T-helper 1 cell treated with Interleukin-12 subunit alpha and Interleukin-12 subunit beta and Interleukin-4 antibody, amounts not matched to agents 30 ng/mL and 1 ng/mL, for 36 hours (primary cell): Measurements from ENCODE around the gene FADS6. TPM values are rescaled to one million over a fixed set of nuclear protein-coding genes. Genes with fewer than 3 reads are reported as not detected.
"Not testable (repeated sequence)": the region's sequence is repeated elsewhere in the genome, so short reads cannot be mapped to it uniquely, and the experiment has no call there.

Source experiments
- intact Hi-C: fragments of 100-400 bp; cut with micrococcal nuclease; formaldehyde crosslinking; loops from one replicate; pipeline ENCODE4 v1.15.1; 2024
- total RNA-seq: library from RNA; stranded (reverse); gene quantifications from 2 replicates; pipeline ENCODE4 v1.2.3, GENCODE V29; 2022

FADS6 gene
- total RNA-seq, 1 donor from 2014 or later = not detected

DNA sequence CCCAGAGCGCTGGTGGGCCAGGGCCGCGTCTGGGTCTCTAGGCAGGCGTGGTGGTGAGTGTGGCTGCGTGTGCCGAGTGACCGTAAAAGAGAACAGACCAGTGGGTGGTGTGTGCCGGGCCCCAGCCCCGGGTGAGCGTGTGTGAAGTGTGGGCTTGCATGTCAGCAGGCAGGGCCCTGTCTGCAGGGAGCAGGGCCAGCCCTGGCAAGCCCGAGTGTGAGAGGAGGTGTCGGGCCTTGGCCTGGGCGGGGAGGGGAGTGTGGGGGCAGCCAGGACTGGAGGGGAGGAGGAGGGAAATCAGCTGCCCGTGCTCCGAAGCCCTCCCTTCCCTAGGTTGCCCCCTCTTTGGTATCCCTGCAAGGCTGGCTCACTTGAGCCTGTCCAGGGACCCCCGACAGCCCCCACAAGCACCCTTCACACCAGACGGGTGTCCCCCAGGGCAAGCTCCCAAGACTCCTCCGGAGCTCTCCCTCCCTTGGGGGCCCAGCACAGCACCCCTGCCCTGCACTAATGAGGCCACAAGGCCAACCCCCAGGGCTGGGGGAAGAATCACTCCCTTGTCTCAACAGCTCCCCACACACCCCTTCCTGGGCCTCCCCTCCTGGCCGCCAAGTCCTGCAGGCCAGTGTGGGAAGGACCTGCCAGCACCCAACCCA, 27.7 kb upstream of the FADS6 start:
- intact Hi-C loops = no loop called here

DNA sequence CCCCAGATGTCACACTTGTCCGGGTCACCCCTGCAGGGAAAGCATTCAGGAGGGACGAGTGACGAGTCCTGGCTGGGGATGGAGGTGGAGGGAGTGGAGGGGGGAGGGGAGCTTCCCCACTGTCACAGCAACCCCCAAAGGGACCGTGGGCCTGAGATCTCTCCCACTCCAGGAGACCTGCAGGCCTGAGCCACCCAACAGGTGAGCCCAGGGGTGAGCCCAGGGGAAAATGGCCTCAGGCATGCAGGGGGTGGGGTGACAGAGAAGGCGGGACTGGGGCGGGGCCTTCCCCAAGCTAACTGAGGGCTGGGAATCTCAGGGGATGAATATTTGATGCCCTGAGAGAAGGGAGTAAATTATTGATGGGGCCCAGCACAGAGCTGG, 27.2 kb upstream of the FADS6 start:
- intact Hi-C loops = no loop called here

DNA sequence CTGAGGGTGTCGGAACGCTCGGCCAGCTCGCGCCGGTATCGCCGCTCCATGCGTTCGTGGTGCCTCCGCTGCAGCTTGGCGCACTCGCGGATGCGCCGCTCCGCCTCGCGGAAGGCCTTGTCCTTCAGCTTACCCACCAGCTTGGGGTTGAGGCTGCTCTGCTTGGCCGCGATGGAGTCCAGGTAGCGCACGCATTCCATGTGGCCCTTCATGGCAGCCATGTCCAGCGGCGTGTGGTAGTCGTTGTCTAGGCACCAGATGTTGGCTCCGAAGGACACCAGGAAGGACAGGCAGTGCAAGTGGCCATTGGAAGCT, 26.8 kb upstream of the FADS6 start:
- intact Hi-C loops = no loop called here

DNA sequence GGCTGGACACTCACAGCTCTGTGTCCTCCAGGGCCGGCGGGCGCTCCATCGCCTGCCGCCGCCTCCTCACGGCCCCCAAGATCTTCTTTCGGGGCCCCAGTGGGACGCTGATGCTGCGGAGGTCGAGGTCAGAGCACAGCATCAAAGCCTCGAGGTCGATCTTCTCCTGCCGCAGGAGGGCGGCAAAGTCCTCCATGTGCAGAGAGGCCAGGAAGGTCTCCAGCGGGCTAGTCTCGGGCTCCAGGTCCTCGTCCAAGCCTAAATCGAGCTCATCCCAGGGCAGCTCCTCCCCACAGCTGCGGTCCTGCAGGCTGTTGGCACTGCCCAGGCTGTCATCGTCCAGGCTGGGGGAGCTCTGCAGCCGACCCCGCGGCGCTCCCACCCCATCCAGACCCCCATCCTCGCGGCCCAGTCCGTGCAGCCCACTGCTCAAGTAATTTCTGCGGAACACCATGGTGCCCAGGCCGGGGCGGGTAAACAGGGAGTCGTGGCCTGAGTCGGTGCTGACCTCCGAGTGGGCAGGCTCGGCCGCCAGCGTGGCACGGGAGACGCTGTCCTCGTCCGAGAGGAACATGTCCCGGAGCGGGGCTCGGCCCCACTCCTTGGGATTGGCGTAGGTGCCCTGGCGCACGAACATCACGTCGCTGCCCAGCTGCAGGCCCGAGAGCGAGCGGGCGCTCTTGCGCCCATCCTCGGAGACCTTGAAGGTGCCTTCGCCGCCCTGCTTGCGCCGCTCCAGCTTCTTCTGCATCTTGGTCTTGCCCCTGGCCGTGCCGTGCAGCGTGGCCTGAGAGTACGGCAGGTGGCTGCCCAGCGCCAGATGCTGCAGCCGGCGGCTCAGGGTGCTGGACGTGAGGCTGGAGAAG, 26.2 kb upstream of the FADS6 start:
- intact Hi-C loops = no loop called here

DNA sequence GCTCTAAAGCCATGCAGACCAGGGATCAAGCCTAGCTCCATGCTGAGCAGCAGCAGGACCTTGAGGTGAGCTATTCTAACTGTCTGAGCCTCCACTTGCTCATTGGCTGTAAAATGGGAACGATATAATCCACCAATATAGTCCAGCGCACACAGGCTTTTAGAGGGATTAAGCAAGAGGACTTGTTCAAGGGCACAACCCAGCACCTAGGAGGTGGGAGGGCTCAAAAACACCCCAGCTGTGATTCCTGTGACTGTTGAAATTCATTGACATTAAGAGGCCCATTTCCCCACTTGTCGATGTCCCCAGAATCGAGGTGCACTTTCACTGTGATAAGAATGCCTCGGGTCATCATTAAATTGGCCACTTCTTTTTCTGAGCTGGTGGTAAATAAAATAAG, 25.5 kb upstream of the FADS6 start:
- intact Hi-C loops = no loop called here

DNA sequence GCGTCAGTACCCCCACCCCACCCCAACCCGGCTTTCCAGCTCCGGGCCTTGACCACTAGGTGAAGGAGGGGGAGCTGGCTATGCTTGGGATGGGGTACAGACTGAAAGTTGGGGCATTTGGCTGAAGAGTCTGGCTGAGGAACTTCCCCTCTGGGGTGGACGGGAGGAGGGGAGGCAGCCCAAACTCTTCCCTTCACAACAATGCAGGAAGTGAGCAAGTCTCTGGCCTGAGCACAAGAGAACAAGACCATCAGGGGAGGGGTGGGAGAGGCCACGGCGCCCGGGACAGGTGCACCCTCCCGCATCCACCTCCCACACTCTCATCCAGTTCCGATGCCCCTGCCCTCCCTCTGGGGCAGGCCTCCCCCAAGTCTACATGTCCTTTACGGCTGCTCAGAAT, 24.0 kb upstream of the FADS6 start:
- intact Hi-C loops = no loop called here

DNA sequence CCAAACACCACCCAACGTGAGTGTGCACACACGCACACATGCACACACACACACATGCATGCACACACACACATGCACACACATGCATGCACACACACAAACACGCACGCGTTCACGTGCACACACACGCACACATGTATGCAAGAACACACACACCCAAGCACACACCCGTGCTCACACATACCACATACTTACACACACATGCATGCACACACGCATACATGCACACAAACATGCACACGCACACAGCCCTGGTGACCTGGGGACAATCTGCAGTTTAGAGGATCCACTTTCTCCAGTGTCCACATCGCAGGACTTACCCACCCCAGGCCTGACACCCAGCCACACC, 23.4 kb upstream of the FADS6 start:
- intact Hi-C loops = no loop called here

DNA sequence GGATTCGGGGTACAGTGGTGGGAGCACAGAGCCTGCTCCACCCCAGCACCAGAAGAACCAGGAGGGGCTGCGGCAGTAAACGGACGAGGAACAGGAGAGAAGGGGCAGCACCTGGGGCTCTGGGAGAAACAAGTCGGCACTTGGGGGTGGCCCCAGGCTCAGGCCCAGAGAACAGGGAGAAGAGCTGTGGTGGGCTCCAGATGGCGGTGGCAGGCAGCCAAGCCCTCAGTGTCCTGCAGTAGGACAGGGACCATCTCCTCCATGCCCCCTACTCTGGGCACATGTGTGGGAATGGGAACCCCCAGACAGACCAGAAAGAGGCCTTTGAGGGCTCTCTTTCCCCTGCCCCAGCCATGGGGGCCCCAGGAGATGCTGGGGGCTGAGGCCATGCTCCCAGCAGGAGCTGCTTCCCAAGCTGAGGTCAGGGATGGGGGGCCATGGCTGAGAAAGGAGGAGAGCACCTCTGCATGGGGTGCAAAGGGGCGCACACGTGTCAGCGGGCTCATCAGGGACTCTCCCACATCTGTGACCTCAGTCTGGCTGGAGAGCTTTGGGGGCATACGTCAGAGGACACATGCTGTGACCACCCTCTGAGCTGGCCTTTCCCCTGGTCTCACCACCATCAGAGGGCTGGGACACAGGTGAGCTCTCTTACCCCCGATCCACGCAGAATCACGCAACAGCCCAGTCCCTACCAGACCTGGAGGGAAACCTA, 22.9 kb upstream of the FADS6 start:
- intact Hi-C loops = no loop called here

DNA sequence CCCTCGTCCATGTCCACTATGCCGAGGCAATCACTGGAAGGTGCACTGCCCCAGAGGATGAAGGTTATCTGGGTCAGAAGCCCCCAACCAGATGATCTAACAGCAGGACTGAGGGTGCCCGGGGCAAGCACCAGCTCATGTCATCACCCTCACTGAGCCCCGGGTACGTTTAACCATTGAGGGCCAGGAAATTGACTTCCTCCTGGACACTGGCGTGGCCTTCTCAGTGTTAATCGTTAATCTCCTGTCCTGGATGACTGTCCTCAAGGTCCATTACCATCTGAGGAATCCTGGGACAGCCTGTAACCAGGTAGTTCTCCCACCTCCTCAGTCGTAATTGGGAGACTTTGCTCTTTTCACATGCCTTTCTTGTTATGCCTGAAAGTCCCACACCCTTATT, 18.0 kb upstream of the FADS6 start:
- intact Hi-C loops = not testable (repeated sequence)

DNA sequence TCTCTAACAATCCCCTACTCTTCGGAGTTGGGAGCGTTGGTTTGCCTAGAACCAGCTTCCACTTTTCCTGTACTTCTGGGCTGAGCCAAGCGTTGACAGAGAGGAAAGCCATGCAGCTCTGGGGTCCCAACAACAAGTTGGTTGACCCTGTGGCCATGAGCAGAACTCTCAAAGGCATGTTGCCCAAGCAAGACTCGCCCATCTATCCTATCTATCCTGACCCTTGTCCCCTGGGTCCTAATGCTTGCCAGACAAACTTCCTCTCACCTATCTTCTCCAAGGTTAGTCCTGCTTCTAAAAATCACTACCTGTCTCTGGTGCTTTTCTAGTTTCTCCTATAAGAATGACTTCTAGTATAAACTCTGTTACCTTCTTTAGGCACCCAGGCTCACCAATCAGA, 15.7 kb upstream of the FADS6 start:
- intact Hi-C loops = not testable (repeated sequence)

DNA sequence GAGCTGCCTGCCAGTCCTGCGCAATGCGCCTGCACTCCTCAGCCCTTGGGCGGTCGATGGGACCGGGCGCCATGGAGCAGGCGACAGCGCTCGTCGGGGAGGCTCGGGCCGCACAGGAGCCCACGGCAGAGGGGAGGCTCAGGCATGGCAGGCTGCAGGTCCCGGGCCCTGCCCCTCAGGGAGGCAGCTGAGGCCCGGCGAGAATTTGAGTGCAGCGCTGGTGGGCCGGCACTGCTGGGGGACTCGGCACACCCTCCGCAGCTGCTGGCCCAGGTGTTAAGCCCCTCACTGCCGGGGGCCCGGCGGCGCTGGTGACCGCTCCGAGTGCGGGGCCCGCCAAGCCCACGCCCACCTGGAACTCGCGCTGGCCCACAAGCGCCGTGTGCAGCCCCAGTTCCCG, 13.6 kb upstream of the FADS6 start:
- intact Hi-C loops = no loop called here

DNA sequence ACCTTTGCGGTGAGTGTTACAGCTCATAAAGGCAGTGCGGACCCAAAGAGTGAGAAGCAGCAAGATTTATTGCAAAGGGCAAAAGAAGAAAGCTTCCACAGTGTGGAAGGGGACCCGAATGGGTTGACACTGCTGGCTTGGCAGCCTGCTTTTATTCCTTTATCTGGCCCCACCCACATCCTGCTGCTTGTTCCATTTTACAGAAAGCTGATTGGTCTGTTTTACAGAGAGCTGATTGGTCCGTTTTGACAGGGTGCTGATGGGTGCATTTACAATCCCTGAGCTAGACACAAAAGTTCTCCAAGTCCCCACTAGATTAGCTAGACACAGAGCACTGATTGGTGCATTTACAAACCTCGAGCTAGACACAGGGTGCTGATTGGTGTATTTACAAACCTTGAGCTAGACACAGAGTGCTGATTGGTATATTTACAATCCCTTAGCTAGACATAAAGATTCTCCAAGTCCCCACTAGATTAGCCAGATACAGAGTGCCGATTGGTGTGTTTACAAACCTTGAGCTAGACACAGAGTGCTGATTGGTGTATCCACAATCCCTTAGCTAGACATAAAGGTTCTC, 12.9 kb upstream of the FADS6 start:
- intact Hi-C loops = not testable (repeated sequence)

DNA sequence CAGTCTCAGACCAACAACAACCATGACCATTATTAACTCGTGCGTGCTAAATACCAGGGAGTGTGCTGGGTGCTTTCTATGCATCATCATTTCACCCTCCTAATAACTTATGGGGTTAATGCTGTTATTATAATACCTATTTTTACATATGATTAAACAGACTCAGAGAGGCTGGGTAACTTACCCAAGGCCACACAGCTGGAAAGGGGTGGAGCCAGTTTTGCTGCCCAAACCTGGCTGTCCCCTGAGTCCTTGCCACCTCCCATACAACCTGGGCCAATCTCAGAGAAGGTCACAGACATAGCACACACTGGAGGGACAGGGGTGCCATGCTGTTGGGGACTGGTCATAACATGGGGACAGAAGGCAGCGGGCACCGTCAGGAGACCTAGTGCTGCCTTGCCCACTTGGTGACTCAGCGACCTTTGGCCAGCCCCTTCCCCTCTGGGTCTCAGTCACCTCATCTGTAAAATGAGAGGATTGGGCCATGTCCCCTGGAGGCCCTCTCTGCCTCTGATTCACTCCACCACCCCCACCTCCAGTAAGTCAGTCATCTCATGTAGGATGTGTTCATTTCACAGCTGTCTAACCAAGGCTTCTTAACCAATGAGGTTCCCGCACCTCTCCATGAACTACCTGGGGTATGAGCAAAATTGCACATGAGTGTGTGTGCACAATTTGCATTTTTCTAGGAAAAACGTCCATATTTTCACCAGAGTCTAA, 11.4 kb upstream of the FADS6 start:
- intact Hi-C loops = no loop called here

DNA sequence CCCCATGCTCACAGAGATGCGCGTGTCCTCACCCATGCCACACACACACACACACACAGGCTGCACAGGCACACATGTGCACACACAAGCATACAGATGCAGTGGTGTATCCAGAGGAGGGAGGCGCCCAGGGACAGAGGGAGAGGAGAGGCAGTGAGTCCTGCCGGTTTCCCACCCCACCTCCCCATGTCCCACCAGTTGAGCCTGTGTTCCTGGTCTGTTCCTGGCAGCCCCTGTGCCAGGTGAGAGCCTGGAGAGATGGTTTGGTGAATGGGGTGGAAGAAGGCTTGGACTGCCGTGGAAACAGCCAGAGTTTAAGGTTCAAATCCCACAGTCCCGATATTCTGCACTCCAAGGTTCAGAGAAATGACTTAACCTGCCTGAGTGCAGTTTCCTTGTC, 10.2 kb upstream of the FADS6 start:
- intact Hi-C loops = no loop called here

DNA sequence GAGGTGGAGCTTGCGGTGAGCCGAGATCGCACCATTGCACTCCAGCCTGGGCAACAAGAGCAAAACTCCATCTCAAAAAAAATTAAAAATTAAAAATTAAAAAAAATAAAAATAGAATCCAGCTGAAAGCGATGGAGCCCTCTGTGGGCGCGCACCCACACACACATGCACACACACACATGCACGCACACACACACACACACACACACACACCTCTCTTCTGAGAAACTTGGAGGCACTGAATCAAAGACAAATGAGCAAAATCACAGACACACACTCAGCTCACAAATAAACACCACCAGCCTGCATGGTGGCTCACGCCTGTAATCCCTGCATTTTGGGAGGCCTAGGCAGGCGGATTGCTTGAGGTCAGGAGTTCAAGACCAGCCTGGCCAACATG, 9.6 kb upstream of the FADS6 start:
- intact Hi-C loops = no loop called here

DNA sequence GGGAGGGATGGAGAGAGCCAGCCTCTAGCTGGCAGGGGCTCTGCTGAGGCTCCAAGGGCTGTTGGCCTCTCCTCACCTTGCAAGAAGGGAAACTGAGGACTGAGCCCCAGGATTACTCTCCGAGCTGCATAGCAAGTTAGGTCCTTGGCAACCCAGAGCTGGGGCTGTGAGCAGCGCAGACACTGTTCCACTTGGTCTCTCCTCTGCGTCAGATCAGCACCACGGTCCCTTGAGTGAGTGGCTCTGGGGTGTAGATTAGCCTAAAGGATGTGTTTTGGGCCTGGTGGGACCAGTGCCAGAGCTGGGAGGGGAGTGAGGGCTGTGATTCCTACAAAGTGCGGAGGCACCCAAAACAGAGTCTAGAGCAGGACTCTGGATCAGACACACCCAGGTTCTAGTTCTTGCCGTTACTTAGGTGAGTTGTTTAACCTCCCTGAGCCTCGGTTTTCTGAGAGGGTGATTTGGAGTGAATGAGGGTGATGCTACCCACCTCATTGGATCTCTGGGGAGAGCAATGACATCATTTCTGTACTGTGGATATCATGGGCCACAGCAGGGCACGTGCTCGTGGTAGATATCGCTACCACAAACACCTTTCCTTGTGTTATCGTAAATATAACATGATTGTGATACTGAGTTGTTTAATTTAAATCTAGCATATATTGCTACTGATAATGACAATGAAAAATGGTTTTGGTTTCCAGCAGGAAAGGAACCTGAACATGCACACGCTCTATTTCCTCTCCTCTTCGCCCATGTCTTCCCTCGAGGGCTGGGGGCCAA, 8.1 kb upstream of the FADS6 start:
- intact Hi-C loops = no loop called here

DNA sequence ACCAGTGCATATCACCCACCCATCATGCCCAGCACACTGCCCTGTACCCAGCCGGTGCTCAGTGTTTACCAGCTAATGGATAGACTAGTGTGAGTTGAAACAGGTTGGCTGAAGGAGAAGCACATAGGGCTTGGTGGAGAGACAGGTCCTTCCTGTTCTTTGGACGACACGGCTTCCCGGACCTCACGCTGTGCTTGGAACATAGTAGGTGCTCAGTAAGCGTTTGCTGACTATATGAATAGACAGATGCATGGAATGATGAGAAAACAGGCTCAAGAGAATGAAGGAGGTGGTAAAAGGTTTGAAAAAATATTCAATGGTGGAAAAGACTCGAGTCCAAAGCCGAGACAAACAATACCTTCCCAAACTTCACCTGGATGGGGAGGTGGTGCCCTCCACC, 6.8 kb upstream of the FADS6 start:
- intact Hi-C loops = no loop called here

DNA sequence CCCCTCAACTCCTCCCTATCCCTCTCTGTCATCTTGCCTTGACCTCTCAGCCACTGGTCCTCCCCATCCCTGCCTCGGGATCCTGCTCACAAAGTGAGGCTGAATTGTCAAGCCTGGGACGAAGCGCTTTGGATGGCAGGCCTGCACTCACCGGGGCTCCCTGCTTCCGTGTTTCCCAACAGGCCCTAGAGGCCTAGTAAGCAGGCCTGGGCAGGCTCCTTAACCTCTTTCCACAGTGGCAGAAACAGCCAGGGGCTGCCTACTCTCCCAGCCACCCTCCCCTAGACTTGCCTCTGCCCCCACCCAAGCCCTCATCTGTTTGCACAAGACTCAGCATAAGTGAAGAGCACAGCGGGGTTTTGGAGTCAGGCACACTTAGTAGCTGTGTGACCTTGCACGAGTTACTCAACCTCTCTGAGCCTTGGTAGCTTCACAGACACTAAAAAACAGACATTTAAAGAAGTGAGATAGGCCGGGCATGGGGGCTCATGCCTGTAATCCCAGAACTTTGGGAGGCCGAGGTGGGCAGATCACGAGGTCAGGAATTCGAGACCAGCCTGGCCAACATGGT, 5.0 kb upstream of the FADS6 start:
- intact Hi-C loops = no loop called here

DNA sequence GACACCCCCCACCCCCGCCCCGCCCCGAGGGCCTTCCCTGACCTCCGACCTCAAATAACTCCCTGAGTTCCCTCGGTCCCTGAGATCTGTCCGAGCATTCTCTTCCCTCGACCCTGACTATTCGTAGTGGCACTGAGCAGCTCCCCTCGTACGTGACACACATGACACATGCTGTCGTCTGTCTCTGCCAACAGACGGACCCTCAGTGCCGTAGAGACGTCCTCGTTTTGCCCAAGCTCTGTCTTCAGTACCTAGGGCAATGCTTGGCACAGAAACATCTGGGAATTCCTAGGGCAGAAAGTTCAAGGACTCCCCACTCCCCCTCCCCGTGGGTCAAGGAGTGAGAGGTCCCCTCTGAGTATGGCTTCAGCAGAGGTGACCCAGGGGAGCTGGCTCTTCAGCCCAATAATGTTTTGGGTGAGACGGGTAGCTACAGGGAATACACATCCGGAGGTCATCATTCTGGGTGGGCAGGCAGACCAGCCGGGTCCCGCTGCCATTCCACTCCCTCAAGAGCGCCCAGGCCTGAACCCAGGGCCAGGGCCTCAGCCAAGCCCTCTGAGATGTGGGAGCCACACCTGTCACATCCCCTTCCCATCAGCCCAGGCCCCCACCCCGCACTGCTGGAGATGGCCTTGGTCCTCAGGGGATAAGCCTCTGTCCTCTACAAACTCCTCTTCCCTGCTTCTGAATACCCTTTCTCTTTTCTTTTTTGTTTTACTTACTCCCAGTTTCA, 671 bp upstream of the FADS6 start:
- intact Hi-C loops = no loop called here
